Keratinocyte (primary cell): ENCODE results near the gene TEX13D.

Experiments used
- CTCF ChIP-seq, 3 experiments: IDR thresholded peaks in 1 of 3; conservative IDR thresholded peaks in 1 of 3; optimal IDR thresholded peaks in 1 of 3; 2 replicates in 2 of 3; 3 replicates in 1 of 3; pipeline versions ENCODE3 to v1.5.1; 2011; ENCODE audit warnings: low read length in 3 of 3, mild to moderate bottlenecking in 3 of 3, moderate library complexity in 2 of 3, control low read depth in 1 of 3, inconsistent platforms in 1 of 3; ENCODE audit not compliant: insufficient read depth in 2 of 3; ENCODE audit errors: extremely low read depth in 1 of 3
- EZH2 ChIP-seq: IDR thresholded peaks from one replicate; pipeline ENCODE4 v1.6.1; 2012; ENCODE audit warnings: inconsistent platforms, mild to moderate bottlenecking, low read length, moderate library complexity

- TF ChIP-seq EZH2 (no peak), CTCF (optimal IDR thresholded peaks at IDR 0.05 in 1 of 3, IDR thresholded peaks at IDR 0.05 in 1 of 3, conservative IDR thresholded peaks at IDR 0.05 in 1 of 3; ENCODE audit: extremely low read depth in 1 of 3, insufficient read depth in 2 of 3, low read length in 3 of 3) (no peak)
These were observed 6.5 kb downstream of the TEX13D start for GRCh38 chrX:124338733-124339514.
